Keratinocyte (primary cell): Measurements from ENCODE around the gene MUC4.

Experiments
- CTCF ChIP-seq, 3 experiments: IDR thresholded peaks in 1 of 3; conservative IDR thresholded peaks in 1 of 3; optimal IDR thresholded peaks in 1 of 3; 2 replicates in 2 of 3; 3 replicates in 1 of 3; pipeline versions ENCODE3 to v1.5.1; 2011; ENCODE audit warnings: low read length in 3 of 3, mild to moderate bottlenecking in 3 of 3, moderate library complexity in 2 of 3, control low read depth in 1 of 3, inconsistent platforms in 1 of 3; ENCODE audit not compliant: insufficient read depth in 2 of 3; ENCODE audit errors: extremely low read depth in 1 of 3
- EZH2 ChIP-seq: IDR thresholded peaks from one replicate; pipeline ENCODE4 v1.6.1; 2012; ENCODE audit warnings: inconsistent platforms, mild to moderate bottlenecking, low read length, moderate library complexity

- no peak for TF ChIP-seq CTCF (optimal IDR thresholded peaks at IDR 0.05 in 1 of 3, IDR thresholded peaks at IDR 0.05 in 1 of 3, conservative IDR thresholded peaks at IDR 0.05 in 1 of 3; ENCODE audit: extremely low read depth in 1 of 3, insufficient read depth in 2 of 3, low read length in 3 of 3)
- no peak for TF ChIP-seq EZH2
Measured at GRCh38 chr3:195732940-195733339, 78.8 kb downstream of the MUC4 start.
